Activated CD4-positive, alpha-beta T cell treated with anti-CD3 and anti-CD28 coated beads, Interleukin-2, Interleukin-4, amounts not matched to agents 100 ng/mL and 50 ng/mL, durations not matched to agents 16 hours and 8 hours (primary cell): ENCODE data around the gene CLBA1.

Source experiments
- DNase-seq: peaks from one replicate; pipeline ENCODE4 v3.0.0-alpha.2; 2020; ENCODE audit warnings: low spot score

CLBA1 gene

DNA sequence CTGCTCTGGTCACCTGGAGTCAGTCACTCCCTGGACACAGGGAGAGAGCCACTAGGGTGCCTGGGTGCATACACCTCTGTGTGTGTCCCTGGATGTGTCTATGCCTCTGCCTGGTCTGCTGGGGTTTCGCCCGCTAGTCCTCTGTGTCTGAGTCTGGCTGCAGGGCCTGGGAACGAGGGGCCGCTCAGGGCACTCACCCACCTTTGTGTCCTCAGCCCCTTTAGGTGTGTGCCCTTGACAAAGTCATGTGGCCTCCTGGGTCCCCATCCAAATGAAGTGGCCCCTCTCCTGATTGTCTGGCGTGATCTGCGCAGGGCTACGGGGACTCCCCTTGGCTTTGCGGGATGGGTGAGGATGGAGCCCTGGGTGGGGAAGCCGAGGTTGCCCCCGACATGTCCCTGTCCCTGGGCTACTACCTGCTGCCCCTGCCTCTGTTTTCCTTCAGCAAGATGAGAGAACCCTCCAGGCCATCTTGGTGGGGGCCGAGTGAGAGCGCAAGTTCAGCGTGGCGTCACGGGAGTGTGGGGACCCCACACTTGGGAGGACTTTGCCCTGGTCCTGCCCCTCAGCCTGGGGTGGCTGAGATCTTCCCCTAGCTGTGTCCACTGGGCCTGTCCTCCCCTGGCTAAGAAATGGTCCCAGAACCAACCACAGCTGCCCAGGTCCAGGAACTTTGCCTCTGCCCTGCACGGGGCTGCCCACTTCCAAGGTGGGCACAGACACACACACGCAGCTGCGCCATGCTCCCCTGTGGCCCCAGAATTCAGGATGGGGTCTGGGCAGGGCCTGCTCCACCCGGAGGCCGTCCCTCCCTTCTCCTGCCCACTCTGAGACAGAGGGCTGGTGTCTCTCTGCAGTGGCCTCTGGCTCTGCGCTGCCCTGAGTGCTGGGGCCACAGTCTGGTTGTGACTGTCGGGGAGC lies 4.7 kb upstream of the CLBA1 start:
- DNase-seq = no peak

DNA sequence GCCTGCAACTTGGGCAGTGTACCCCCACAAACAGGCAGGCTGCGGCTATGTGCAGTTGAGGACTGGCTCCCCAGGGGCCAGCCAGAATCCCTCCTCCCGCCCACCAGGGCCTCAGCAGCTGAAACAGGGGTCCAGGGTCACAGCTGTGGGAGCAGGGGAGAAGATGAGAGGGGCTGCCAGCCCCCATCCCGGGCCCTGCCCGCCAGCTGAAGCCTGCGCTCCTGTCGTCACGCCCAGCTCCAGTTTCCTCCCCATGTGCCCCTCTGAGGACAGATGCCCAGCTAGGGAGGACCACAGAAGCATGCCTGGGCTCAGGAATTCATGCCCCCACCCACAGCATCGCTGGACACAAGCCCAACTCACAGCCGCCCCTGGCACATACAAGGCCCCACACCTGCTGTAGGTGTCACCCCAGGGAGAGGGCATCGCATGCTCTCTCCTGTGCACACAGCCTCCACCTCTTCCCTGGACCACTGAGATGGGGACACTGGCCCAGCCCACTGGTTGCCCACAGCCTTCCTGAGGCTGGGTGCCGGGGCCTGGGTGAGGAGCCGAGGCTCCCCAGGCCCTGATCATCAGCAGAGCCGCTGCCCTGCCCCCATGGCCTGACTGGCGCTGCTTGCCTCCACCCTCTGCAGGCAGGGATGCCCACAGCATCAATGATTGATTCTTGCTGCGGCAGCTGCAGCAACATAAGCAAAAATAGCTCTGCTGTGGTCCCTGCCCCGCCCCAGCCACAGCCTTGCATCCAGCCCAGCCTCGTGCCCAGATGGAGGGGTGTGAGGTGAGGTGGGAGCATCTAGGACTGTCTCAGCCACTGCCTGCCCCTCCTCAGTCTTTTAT lies 3.7 kb upstream of the CLBA1 start:
- no peak for DNase-seq

DNA sequence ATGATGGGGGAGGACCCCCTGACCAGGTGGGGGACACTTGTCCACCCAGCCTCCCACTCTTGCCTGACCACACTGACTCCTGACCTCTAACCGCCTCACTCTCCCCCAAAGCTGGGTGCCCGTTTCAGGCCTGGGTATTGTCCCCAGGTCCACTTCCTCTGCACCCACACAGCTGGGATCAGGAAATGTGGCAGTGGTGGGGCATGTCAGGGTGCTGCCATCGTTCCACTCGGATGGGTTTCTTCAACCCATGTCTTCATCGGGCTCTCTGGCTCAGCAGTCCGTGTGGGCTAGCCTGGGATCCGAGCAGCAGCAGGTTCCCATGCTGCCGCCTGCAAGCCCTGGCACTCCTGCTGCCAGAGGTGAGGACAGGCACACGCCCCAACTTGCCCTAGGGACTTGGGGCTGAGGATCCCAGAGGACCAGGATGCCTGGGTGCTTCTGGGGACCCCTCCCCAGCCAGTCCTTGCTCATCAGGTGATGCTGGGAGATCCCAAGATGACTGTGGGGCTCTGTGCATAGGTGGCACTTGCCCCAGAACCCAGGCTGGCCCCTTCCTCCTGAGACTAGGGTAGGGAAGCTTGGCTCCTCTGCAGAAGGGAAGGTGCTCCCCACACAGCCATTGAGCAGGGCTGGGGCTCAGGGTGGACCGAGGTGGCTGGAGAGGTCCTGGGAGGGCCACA lies 2.9 kb upstream of the CLBA1 start:
- no peak for DNase-seq

DNA sequence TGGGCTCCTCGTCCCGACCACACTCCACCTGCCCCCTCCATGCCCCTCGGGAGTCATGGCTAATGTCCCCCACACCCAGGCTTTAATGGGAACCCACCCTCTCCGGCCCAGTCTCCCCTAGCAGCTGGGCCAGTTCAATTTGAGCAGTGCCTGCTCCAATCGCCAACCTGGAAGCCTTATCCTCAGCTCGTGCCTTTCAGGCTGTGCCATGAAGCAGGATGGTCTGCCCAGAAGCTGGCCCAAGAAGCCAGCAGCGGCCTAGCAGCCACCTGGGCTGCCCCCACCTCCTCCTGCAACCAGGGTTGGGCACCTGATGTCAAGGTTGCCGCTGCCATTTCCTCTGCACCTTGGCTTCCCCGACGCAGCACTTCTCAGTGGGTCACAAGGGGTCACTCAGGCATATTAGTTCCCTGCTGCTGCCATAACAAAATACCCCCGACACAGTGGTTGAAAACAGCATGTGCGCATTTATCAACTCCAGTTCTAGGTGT lies 2.3 kb upstream of the CLBA1 start:
- no peak for DNase-seq

DNA sequence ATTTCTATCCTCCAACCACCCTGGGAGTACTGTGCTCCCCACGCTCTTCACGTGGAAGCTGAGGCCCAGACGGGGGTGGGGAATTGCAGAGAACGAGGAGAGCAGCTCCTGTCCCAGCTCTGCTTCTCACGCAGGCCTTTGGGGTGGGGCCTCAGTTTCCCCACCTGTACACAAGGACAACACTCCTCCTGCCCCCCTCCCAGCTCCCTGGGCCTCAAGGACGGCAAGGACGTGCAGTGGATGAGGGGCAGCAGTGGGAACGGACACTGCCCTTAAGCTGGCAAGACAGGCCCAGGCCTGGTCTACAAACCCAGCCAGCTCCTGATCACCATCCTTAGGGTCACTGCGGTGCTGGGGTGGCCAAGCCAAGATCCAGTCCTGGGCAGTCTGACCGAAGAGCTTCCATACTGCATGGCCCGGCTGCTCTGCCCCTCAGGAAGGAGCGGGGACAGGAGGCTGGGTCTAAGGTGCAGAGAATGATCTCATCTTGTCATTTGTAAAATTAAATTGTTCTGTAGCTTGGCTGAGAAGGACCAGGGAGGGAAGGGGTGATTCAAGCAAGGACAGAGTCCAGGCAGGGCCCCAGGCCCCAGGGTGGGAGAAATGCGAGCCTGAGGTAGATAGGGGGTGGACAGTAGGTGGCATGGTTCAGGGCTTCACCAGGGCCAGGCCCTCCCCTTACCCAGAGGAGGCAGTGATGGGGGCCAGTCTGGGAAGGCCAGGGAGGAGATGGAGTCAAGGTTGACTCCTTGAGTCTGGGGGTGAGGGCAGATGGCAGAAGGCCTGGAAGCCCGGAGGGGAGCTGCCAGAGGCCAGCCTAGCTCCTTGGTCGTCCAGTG lies 1.3 kb upstream of the CLBA1 start:
- DNase-seq = no peak

DNA sequence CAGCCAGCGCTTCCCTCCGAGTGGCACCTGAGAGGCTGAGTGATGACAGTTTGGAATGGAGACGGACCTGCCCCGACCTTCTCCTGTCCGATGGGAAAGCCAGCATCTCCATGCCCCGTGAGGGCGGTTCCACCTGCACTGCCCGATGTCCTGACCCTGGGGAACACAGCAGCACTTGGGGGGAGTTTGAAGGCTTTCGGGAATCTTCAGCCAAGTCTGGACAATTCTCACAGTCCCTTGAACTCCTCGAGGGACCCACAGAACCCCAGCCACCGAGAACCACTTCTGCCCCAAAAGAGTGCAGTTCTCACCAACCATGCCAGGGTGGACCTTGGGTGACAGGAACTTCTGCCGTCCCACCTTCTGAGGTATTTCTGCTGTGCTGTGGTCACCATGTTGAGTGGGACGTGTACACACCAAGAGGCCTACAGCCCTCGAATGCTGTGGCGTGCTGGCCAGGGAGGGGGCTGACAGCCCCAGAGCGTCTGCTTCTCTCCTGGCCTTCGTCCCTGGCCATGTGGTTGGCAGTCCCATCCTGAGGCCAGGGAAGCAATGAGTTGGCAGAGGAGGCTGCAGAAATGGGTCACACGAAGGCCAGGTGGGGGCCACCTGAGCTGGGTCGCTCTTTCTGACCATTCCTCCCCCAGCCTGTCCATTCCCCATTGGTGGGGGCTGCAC lies 1.0 kb downstream of the CLBA1 start:
- no peak for DNase-seq

DNA sequence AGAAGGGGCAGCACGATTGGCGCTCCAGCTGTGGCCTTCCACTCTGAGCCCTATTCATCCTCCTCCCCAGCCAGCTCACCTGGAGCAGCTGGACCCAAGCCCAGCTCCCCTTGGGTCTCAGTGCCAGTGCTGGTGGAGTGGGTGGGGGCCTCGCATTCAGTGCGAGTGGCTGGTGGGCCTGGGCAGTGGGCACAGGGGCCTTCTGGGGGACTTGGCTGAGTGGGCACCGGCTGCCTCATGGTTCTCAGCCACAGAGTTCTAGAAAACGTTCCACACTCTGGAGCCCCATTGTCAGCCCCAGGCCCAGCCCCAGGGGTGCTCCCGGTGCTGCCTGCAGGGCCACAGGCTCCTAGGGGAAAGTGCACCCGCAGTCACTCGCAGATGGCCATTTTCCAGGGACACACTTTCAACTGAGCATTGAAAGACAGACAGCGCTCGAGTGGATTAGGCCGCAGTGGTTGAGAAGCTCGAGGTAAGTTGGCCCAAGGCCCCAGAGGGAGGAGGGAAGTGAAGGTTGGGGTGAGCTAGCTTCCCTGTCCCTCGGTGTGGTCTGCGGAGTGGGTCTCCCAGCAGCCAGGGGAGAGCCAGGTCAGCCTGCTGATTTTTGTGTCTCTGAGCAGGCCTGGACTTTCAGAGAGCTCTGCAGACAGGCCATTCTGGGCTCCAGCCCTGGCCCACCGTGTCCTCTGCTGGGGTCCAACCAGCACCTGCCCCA lies 3.8 kb downstream of the CLBA1 start:
- DNase-seq = no peak

DNA sequence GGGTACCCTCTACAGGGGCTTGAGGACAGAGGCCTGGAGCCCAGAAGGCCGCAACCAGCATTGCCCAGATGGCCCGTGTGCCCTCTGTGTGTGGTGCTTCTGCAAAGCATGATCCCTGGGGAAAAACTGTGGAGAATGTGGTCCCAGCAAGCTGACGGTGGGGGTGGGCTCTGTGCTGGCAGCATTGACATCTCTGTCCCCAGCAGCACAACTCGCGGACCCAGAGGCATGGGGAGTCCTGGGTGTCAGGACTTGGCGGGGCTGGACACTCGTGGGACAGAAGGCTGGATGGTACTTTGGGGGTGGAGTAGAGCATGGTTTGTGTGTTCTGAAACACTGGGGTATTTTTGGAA lies 4.3 kb downstream of the CLBA1 start:
- DNase-seq = no peak

DNA sequence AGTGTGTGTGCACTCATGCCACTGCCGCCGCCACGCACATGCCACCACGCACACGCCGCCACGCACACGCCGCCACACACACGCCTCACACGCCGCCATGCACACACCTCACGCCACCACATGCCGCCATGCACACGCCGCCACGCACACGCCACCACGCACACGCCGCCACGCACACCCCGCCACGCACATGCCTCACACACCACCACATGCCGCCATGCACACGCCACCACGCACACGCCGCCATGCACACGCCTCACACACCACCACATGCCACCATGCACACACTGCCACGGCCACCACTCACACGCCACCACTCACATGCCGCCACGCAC lies 6.3 kb downstream of the CLBA1 start:
- no peak for DNase-seq

DNA sequence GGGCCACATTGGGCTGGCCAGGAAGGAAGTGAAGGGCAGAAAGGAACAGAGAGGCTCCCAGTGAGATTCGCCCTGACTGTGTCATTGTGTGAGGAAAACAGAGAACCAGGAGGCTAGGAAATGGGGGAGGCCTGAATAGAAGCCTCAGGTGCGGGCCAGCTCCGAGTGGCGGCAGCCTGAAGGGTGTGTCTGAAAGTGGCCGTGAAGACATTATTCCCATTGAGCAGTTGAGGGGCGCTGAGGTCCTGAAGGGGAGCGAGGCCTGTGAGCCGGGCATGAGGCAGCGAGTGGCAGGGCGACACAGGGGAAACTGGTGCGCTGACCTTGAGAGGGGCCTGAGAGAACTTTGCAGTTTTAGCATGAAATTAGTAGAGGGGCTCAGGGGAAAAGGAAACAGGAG lies 6.9 kb downstream of the CLBA1 start:
- DNase-seq = no peak

DNA sequence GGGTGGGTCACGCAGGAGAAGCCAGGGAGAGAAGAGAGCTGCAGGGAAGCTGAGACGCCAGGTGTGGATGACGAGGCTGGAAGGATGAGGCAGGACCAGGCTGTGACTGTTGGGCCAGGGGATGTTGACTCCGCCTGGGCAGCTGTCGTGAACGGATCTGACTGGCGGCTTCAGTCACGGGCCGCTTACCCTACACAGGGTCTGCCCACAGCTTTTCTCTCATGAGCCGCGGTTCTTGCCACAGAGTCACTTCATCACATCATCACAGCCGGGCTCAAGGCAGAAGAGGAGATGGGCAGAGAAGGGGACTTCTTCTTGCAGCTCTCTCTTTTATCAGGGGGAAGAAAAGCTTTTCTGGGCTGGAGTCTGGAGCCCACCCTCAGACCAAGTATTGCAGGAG lies 7.7 kb downstream of the CLBA1 start:
- no peak for DNase-seq

DNA sequence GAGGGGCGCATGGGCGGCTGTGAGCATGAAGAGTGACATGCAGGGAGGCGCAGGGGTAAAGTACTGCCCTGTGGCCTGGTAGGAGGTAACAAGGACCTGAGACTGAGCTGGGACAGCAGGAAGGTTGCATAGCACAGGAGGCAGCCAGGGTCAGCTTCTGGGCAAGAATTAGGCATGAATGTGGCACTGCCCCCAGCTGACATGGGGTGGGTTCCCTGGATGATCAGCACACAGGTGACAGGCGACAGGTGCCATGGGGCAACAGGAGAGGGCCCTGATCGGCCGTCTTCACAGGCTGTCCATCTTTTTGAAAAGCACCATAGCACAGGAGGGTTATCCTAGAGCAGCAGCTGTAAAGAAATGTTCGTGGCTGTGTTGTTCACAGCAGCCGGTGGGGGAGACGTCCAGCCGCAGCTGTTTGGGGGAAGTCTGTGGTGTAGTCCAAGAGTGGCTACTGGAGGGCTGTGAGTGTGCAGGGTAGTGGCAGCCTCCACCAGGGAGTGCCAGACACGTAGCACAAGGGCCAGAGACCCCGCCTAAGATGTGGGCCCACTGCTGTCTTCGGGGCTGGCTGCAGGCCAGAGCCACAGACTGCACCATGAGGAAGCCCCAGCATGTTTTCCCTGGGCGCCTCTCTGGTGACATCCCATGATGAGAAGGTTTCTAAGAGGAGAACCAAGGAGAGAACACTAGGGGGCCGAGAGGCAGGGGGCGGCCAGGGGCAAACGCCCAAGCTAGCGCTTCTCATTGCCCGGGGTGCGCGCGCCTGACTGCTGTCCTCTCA lies 8.4 kb downstream of the CLBA1 start:
- DNase-seq = no peak

DNA sequence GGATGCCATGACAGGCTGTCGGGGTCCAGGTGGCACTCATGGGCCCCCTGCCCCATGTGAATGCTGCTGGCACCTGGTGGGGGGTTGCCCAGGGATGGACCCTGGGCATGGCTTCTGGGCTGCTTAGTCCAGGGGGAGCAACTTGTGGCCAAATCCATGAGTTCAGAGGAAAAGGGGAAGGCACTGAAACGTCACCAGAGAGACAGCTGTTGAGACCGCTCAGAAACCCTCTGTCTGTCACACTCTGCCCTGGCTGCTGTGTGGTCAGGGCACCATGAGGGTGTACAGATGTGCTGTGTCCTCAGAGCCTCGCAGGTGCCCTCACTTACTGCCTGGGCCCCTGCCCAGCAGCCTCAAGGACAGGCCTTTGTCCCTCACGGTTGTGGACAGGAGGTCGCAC lies 9.4 kb downstream of the CLBA1 start:
- DNase-seq = no peak

DNA sequence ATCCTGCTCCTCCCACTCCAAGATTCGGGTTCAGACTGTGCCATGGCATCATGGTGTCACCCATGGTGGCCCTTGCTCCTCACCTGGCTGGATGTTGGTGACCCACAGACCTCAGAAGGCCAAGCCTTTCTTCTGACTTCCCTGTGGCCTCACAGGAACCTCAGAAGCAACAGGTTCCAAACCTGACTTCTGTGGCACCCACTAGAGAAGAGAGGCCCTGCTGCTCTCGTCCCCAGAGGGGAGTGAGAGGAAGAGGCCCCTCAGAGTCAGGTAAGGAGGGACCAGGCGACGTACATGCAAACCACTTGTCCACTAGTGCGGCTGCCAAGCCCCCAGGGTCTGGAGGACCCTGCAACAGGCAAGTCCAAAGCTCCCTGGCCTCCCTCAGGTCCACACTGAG lies 10.4 kb downstream of the CLBA1 start:
- no peak for DNase-seq

DNA sequence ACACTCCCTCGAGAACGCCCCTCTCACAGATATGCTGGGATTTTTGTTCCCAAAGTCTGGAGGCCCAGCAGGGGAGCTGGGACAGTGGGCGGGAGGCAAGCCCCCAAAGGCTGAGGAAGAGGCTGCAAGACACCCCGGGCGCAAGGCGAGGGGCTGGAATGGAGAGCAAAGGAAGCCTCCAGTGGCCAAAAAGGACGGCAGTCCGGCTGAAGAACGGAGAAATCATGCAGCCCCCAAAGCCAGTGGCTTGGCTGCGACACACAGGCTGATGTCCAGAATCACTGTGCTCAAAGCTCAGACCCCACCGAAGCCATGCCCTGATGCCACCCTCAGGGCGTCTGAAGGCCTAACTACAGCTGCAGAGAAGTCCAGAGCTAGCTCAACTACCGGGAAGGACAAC lies 10.9 kb downstream of the CLBA1 start:
- no peak for DNase-seq

DNA sequence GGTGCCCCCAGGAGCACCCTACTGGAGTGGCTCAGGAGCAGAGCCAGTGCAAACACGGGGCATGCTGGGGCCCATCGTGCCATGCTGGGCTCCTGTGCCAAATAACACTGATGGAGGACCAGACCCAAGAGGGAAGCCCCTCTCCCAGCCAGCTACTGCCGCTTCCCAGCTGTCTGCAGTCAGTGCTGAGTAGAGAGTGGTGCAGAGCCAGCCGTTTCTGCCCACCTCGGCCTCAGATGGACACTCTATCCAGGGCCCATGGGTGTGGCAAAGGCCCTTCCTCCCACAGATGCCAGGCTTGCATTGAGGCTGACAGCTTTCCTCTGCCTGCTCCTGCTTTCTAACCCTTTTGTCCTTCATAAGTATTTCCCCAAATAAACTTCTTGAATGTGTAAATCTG lies 13.2 kb downstream of the CLBA1 start:
- DNase-seq = no peak

DNA sequence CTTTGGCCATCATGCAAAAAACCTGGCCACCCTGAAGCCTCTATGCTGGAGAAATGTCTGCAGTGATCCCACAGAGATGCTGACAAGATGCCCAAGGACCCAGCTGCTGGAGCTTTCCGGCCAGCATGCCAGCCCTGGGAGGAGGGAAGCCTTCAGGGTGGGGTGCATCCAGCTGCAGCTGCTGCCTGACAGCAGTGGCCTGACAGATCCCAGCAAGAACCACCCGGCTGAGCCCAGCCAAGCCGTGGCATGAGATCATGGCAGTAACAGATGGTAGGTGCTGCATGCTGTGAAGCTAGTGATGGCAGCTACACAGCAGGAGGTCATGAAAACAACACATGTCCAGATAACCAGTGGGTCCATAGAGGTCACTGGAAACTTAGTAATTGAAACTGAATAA lies 13.8 kb downstream of the CLBA1 start:
- DNase-seq = no peak

DNA sequence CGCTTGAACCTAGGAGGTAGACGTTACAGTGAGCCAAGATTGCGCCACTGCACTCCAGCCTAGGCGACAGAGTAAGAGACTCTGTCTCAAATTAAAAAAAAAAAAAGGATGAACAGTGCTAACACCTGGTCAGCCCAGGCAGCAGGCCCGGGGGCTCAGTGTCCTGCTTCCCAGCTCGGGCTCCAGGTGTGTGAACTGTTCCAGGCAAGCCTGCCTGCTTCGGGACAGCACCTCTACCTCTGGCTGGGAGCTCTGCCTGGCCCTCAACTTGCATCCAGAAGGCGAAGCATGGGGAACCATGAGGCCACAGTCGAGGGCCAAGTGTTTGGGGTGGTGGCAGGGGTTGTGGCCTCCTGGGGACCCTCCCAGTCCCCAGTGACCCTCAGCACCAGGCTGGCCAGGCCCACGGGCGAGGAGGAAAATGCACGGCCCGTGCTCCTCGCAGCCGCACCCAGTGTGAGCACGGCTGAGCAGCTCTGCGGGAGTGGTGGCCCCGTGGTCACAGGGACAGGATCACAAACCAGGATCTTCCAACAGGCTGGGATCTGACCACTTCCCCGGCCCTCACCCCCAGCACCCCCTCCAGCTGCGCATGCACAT lies 19.8 kb downstream of the CLBA1 start:
- DNase-seq = no peak
